ENCODE data around the gene ANKS1B.

DNA sequence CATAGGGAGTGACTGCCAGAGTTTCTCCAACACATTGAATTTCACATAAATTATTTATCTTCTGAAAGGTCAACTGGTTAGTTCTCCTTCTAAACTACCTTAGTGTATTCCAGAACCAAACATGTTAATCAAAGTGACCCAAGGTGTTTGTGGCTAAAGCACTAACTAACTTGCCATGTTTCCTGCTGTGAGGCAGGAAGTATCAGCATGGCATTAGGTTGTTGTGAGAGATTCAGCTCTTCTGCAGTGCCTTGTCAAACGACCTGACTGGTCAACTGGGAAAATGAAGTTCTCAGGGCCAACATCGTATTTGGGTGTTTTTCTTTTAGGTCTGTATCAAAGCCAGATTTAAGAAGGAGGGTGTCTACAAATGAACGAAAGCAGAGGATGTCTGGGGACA lies 891.6 kb downstream of the ANKS1B start:
- no peak for TF ChIP-seq ZNF776 (tag by site-specific recombination; IDR thresholded peaks at IDR 0.05; ENCODE audit: borderline replicate concordance)
- TF ChIP-seq CTCF (tag by site-specific recombination; IDR thresholded peaks at IDR 0.05), result no peak

Data from HEK293 (cell line).